IPS-15b (cell line): Measurements from ENCODE around the gene BTF3L4.

Source experiments
- H3K27me3 ChIP-seq: one replicate; pipeline ENCODE4 v1.6.1; 2013; ENCODE audit warnings: low read length; ENCODE audit not compliant: control insufficient read depth, insufficient read depth
- H3K36me3 ChIP-seq: one replicate; pipeline ENCODE4 v1.6.1; 2013; ENCODE audit warnings: low read length; ENCODE audit not compliant: control insufficient read depth, insufficient read depth
- H3K4me1 ChIP-seq: one replicate; pipeline ENCODE4 v1.6.1; 2013; ENCODE audit warnings: mild to moderate bottlenecking, low read length; ENCODE audit not compliant: control insufficient read depth, insufficient read depth
- H3K4me3 ChIP-seq: one replicate; pipeline ENCODE4 v1.5.1; 2013; ENCODE audit warnings: low read depth, low read length
- H3K9ac ChIP-seq: one replicate; pipeline ENCODE4 v1.6.1; 2013; ENCODE audit warnings: low read depth, mild to moderate bottlenecking, low read length
- H3K9me3 ChIP-seq: one replicate; pipeline ENCODE4 v1.6.1; 2013; ENCODE audit warnings: mild to moderate bottlenecking, low read length; ENCODE audit not compliant: control insufficient read depth, insufficient read depth

The BTF3L4 gene

DNA sequence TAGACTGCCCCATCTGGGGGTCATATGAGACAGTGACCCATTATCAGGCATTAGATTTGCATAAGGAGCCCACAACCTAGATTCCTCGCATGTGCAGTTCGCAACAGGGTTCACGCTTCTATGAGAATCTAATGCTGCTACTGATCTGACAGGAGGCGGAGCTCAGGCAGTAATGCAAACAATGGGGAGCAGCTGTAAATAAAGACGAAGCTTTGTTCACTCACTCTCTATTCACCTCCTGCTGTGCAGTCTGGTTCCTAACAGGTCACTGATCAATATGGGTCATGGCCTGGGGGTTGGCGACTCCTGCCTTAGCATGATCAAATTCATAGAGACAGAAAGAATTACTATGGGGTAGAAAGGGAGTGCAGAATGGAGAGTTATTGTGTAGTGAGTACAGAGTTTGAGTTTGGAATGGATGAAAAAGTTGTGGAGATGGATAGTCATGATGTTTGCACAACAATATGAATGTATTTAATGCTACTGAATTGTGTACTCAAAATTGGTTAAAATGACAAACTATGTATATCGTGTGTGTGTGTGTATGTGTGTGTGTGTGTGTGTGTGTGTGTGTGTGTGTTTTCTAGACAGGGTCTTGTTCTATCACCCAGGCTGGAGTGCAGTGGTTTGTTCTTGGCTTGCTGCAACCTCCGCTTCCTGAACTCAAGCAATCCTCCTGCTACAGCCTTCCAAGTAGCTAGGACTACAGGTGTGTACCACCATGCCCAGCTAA, 42.2 kb downstream of the BTF3L4 start:
- Histone ChIP-seq H3K9ac (no peak overlapping the region), H3K4me1 (peaks cover 1% of the 10 kb centered on the region), H3K27me3 (no peaks in the 10 kb centered on the region), H3K9me3 (no peaks in the 10 kb centered on the region), H3K36me3 (no peaks in the 10 kb centered on the region), H3K4me3 (no peak overlapping the region)

DNA sequence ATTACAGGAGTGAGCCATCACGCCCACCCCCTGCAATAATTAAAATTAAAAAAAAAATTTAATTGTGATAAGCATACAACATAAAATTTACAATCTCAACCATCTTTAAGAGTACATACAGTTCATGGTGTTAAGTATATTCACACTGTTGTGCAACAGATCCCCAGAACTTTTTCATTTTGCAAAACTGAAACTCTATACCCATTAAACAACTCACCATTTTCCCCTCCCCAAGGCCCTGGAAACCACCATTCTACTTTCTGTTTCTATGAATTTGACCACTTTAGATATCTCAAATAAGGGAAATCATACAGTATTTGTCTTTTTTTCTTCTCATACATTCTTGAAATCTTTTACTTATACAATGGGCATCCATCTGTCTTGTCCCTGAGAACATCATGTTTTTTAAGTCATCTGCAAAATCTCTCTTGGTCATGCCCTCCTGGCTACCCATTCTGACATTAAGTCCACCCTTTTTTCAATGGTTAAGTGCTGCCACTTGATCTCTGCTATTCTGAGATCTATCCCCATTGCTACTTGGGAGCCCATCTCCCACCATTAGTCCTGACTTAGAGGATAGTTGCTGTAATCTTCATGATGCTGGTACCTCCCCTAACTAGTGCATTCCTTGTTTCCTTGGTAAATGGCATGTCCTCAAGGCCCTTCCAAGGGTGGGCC, 46.4 kb downstream of the BTF3L4 start:
- Histone ChIP-seq H3K9me3 (no peaks in the 10 kb centered on the region), H3K9ac (no peak overlapping the region), H3K4me3 (no peak overlapping the region), H3K27me3 (no peaks in the 10 kb centered on the region), H3K4me1 (peaks cover 2% of the 10 kb centered on the region), H3K36me3 (no peaks in the 10 kb centered on the region)

DNA sequence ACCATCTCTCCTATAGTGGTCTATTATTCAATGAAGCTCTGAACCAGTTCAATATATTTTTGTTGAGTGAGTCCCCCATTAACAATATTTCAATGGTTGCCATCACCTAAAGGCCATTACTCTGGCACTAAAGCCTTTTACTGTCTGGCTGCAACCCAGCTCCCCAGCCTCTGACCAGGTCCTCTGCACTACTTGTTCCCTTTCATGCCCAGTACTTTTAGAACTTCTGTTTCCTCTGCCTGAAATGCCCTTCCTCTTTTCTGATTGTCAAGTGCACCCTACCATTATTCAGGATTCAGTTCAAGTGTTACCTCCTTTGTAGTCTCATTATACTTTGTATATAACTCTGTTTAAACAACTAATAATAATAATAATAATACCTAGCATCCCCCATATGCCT, 55.4 kb downstream of the BTF3L4 start:
- no peaks in the 10 kb centered on the region for H3K9me3 ChIP-seq
- no peaks in the 10 kb centered on the region for H3K36me3 ChIP-seq
- no peaks in the 10 kb centered on the region for H3K27me3 ChIP-seq
- no peak overlapping the region for H3K4me3 ChIP-seq
- H3K9ac ChIP-seq = no peak overlapping the region
- H3K4me1 ChIP-seq = no peaks in the 10 kb centered on the region

DNA sequence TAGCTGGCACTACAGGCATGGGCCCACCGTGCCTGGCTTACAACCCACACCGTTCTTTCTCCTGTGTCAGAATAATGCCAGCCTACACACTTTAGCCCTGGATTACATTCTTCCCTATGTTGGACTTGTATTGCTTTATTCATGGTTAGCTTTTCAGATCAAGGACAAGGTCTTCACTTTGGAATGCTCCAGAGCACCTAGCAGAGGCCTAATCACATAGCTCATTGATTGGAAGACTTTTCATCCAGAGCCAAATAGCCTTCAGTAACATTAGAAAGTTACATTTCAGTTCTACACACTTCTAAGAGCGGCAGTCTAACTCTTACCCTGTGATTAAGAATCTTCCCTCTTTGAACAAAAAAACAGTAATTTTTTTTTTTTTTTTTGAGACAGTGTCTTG, 56.4 kb downstream of the BTF3L4 start:
- H3K27me3 ChIP-seq = no peaks in the 10 kb centered on the region
- H3K4me3 ChIP-seq = no peak overlapping the region
- H3K9me3 ChIP-seq = no peaks in the 10 kb centered on the region
- H3K4me1 ChIP-seq = no peaks in the 10 kb centered on the region
- no peaks in the 10 kb centered on the region for H3K36me3 ChIP-seq
- no peak overlapping the region for H3K9ac ChIP-seq

DNA sequence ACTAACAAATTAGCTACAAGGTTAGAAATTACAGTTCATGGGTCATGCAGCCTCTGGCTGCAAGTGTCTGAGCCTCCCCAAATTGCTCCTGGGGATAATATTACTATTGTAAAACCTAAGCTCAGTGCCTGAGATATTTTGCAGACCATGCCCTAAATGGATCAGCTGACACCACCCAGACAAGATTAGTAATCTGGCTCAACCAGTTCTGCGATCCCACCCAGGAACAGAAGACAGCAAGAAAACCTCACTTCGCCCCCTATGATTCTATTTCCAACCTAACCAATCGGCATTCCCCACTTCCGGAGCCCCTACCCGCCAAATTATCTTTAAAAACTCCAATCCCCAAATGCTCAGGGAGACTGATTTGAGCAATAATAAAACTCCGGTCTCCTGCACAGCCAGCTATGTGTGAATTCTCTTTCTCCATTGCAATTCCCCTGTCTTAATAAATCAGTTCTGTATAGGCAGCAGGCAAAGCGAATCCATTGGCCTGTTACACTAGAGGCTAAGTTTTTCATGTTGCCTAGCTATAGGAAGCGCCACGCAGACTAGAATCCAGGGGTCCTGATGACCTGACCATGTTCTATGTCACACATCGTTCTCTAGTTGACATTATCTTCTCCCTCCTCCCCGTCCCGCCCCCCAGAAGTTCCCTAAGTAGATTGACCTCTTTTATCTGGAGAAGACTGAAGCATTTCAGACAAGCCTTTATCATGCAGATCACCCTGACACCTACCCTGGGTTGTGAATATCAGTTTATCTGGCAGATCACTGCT, 63.4 kb downstream of the BTF3L4 start:
- Histone ChIP-seq H3K36me3 (no peaks in the 10 kb centered on the region), H3K9ac (no peak overlapping the region), H3K4me1 (peaks cover 3% of the 10 kb centered on the region), H3K4me3 (no peak overlapping the region), H3K9me3 (no peaks in the 10 kb centered on the region), H3K27me3 (no peaks in the 10 kb centered on the region)

DNA sequence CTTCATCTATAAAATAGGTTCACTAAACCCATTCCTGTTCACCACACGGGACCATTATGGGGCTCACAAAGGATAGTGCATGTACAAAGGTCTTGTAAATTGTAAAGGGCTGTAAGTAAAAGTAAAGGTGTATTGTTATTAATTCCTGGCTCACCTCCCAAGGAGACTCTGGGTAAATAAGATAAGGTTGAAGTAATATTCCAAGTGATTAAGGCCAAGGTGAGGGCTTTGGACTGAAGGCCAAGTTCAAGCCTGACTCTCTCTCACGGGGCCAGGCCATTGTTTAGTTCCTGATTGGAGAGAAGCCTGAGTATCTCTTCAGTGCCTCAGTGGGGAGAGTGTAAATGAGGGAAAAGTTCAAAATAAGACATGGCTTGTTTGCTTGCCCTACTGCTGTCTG, 66.3 kb downstream of the BTF3L4 start:
- Histone ChIP-seq H3K9ac (no peak overlapping the region), H3K4me3 (no peak overlapping the region), H3K36me3 (no peaks in the 10 kb centered on the region), H3K27me3 (no peaks in the 10 kb centered on the region), H3K9me3 (no peaks in the 10 kb centered on the region), H3K4me1 (peaks cover 3% of the 10 kb centered on the region)

DNA sequence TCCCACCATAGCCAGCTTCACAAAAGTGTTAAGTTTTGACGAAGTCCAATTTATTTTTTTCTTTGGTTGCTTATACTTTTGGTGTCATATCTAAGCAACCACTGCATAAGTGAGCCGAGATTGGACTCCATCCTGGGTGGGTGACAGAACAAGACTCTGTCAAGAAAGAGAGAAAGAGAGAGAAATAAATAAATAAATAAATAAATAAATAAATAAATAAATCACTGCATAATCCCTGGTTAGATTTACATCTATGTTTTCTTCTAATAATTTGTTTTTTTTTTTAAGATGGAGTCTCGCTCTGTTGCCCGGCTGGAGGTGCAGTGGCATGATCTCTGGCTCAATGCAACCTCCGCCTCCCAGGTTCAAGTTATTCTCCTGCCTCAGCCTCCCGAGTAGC, 67.5 kb downstream of the BTF3L4 start:
- Histone ChIP-seq H3K4me1 (peaks cover 3% of the 10 kb centered on the region), H3K9me3 (no peaks in the 10 kb centered on the region), H3K27me3 (no peaks in the 10 kb centered on the region), H3K36me3 (no peaks in the 10 kb centered on the region), H3K9ac (no peak overlapping the region), H3K4me3 (no peak overlapping the region)

DNA sequence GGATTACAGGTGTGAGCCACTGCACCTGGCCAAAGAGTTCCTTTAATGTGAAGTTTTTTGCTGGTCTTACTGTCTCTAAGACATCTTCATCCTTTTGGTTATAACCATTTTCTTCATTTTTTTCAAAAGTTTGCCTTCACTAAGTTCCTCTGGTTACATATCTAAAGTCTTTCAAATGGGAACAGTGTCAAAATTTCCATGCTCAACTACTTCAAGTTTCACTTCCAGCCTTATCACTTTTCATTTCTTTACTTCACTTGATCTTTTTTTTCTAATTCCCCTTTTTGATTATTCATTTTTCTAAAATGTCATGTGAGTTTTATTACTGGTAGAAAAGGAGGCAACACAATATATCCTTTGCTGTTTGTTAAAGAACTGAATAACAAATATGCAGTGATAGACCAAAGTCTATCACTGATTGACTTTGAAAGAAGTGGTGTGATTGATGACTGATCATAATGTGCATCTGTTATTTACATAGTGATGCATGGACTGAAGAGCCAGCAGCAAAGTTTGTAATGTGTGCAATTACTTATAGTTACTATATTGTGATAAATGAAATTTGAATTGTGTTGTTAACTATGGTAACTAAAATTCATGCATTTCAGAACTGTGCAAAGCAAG, 69.8 kb downstream of the BTF3L4 start:
- no peak overlapping the region for H3K9ac ChIP-seq
- H3K36me3 ChIP-seq = no peaks in the 10 kb centered on the region
- H3K27me3 ChIP-seq = no peaks in the 10 kb centered on the region
- H3K4me1 ChIP-seq = no peaks in the 10 kb centered on the region
- no peak overlapping the region for H3K4me3 ChIP-seq
- H3K9me3 ChIP-seq = no peaks in the 10 kb centered on the region

DNA sequence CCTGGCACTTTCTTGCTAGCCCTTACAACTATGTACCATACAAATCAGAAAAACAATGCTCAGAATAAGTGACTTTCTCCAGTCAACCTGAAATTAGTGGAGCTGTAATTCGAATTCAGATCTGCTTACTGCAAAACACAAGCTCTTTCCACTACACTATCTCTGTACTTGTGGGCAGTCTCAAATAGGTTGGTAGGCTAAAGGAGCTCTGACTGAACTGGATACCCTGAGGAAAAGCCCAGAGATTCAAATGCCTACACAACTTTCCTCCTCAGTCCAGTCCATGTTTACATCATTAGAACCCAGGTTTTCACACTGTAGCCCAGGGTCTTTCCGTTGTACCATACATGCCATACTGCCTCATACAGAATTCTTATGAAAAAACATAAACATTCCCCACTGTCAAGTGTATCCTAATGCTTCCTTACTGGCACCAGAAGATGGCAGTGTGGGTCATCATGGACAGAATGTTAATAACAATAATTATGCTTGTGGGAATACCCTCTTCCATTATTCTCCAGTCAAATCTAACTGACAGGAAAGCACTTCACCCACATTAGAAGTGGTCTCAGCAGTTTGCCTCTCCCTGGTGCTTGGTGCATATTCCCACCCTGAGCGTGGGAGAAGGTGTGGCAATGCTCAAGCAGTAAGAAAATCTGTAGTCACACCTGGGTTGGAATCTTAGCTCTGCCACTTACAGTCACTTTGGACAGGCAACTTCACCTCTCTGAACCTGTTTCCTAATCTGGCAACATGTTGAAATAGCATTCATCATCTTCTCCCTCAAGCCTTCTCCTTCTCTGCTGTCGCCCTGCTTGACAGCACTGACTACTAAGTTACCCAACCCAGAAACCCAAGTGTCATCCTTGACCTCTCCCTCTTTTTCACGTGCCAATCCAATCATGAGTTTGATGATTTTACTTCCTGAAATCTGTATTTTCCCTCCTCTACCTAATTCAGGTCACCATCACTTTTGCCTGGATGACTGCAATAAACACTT, 71.4 kb downstream of the BTF3L4 start:
- no peaks in the 10 kb centered on the region for H3K36me3 ChIP-seq
- no peak overlapping the region for H3K9ac ChIP-seq
- H3K4me1 ChIP-seq = no peaks in the 10 kb centered on the region
- H3K9me3 ChIP-seq = no peaks in the 10 kb centered on the region
- H3K4me3 ChIP-seq = no peak overlapping the region
- H3K27me3 ChIP-seq = no peaks in the 10 kb centered on the region

DNA sequence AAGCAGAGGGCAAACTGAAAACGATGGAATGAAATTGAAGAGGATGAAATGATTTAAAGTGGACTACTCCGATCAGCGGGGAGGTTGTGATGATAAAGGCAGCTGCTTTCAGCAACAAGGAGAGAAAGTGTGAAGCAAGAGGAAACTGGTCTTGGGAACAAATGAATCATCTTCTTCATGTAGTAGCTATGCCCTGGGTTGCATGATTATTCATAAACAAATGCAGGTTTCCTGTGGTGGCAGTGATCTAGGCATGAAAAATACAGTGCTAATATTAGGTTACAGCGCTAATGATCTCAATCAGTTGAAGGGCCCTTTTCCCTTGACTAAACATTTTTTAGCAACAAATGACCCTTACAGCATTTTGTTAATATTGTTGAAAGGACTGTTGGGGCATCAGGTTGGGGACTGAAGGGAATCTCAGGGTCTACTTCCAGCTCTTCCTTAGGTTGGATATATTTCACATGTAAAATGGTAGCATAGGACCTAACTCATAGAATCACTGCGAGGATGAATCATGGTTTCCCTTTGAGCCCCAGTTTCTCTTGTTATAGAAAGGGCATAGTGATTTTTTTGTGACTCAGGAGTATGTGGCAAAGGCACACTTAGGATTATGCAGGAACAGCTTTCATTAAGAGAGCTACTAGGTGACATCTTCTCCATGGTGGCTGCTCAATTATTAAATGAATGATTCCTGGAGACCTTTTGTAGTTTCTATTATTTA, 83.9 kb downstream of the BTF3L4 start:
- Histone ChIP-seq H3K27me3 (peaks cover 16% of the 10 kb centered on the region), H3K4me3 (no peak overlapping the region), H3K36me3 (no peaks in the 10 kb centered on the region), H3K9ac (no peak overlapping the region), H3K9me3 (no peaks in the 10 kb centered on the region), H3K4me1 (peaks cover 5% of the 10 kb centered on the region)
